ENCODE data around the gene ISYNA1.

The ISYNA1 gene

DNA sequence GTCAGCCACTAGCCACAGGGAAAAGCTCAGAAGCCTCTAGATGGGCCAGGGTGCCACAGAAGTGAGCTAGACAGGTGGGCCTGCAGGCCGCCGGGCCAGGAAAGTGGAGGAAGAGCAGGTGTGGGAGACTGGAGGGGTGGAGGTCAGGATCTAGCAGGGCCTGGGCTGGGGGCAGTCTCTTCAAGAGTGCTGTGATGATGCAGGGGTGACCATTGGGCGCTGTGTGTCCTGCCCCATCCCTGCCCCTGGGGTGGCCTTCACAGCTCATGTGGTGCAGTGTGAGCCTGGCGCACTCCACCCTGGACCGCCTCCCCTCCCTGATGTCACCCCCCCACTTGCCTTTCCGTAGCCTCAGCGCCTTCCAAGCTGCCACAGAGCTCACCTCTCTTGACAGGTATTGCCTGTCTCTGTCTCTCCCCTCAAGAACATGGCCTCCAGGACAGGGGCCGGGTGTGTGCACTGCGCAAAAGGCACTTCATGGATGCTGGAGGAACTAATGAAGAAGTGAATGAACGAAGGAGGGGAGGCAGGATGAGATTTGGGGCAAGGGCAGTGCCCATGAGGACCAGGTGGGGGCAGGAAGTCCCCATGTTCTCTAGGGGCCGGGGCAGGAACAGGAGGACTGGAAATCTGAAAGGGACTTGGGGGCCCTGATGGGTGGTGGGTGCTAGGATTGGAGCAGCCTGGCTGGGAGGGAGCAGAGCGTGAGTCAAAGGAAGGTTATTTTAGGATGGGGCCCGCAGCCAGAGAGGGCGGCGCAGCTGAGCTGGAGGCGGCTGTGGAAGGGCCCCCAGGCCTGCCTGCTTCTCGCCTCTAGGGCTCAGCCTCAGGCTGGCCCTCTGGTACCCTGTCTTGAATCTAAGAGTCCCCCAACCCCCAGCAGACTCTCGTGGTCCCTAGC lies 12.2 kb downstream of the ISYNA1 start:
- TF ChIP-seq, protein P1, sequence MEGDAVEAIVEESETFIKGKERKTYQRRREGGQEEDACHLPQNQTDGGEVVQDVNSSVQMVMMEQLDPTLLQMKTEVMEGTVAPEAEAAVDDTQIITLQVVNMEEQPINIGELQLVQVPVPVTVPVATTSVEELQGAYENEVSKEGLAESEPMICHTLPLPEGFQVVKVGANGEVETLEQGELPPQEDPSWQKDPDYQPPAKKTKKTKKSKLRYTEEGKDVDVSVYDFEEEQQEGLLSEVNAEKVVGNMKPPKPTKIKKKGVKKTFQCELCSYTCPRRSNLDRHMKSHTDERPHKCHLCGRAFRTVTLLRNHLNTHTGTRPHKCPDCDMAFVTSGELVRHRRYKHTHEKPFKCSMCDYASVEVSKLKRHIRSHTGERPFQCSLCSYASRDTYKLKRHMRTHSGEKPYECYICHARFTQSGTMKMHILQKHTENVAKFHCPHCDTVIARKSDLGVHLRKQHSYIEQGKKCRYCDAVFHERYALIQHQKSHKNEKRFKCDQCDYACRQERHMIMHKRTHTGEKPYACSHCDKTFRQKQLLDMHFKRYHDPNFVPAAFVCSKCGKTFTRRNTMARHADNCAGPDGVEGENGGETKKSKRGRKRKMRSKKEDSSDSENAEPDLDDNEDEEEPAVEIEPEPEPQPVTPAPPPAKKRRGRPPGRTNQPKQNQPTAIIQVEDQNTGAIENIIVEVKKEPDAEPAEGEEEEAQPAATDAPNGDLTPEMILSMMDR (IDR thresholded peaks at IDR 0.05; ENCODE audit: low read depth, low read length, missing control alignments): peak; percentile 23
- in situ Hi-C loops (cut with HindIII; ENCODE audit: low pct_ligation_motif_present, low sequenced_read_pairs): no loop called here
- Histone ChIP-seq H3K4me3 (ENCODE audit: low read depth, low read length) (no peak overlapping the region), H3K36me3 (replicated peaks) (peaks cover 5% of the 10 kb centered on the region), H3K27ac (peak overlapping the region; percentile 4), H3K27me3 (replicated peaks) (no peaks in the 10 kb centered on the region)
- peak; percentile 52 for DNase-seq

DNA sequence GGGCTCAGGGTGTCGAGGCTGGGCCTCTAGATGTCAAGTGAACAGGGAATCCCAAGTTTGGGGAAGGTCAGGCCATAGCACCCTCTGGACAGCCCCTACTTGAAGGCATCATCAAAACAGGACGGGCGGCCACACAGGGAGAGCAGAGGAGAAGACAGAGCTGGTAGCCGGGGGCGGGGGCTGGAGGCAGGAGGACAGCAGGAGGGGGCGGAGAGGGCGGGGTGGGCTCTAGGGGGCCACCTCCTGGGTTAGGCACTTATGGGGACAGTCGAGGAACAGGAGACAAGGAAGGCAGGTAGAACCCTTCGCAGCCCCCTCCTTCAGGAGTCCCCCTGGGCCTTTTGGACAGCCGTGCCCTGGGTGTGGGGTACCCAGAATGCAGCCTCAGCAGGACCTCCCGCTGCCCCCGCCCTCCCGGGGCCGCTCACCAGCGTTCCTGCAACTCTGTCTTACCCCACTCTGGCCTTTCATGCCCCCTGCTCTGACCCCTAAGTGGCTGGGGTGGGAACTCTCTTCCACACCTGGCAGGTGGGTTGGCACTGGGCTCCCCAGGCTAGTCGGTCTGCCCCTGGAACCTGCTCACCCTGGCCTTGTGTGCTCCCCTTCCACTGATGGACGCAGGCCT lies 12.9 kb downstream of the ISYNA1 start:
- DNase-seq: no peak
- TF ChIP-seq, protein P1 (IDR thresholded peaks at IDR 0.05; ENCODE audit: low read depth, low read length, missing control alignments): no peak
- Histone ChIP-seq H3K27me3 (replicated peaks) (no peaks in the 10 kb centered on the region), H3K36me3 (replicated peaks) (peaks cover 5% of the 10 kb centered on the region), H3K27ac (no peak overlapping the region), H3K4me3 (ENCODE audit: low read depth, low read length) (no peak overlapping the region)
- in situ Hi-C loops (cut with HindIII; ENCODE audit: low pct_ligation_motif_present, low sequenced_read_pairs): no loop called here

DNA sequence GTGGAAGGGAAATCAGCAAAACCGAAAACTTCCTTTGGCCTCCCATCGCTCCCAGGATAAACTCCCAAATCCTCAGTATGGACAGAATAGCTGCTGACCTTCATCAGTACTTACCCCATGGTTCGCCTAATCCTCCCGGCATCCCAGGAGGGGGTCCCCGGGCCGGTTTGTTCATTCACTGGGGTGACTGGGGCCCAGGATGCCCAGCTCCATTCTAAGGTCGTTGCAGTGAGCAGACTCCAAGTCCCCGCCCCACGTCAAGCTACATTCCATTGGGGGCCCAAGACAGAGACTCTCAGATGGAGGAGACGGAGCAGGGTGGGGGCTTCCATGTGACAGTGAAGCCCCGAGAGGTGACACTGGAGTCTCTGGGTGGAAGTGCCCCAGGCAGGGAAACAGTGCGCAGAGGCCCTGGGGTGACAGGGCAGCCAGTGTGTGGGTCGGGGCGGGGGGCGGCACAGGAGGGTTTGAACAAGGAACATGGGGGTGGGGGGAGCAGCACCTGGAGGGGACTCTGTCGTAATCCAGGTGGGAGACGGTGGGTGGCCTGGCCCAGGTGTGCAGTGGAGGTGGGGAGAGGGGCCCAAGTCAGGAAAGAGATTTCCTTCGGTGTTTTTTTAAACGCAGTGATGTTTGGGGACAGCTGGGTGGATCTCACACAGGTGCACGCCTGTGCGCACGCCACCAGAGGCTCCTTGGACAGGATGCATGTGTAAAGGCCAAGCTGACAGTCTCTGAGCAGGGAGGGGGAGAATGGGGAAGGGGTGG lies 13.6 kb downstream of the ISYNA1 start:
- in situ Hi-C loops (cut with HindIII; ENCODE audit: low pct_ligation_motif_present, low sequenced_read_pairs): no loop called here
- no peaks in the 10 kb centered on the region for H3K27me3 ChIP-seq (replicated peaks)
- no peak for DNase-seq
- H3K4me3 ChIP-seq (ENCODE audit: low read depth, low read length): no peak overlapping the region
- H3K36me3 ChIP-seq (replicated peaks): peaks cover 5% of the 10 kb centered on the region
- TF ChIP-seq, protein P1 (IDR thresholded peaks at IDR 0.05; ENCODE audit: low read depth, low read length, missing control alignments): no peak
- H3K27ac ChIP-seq: no peak overlapping the region

DNA sequence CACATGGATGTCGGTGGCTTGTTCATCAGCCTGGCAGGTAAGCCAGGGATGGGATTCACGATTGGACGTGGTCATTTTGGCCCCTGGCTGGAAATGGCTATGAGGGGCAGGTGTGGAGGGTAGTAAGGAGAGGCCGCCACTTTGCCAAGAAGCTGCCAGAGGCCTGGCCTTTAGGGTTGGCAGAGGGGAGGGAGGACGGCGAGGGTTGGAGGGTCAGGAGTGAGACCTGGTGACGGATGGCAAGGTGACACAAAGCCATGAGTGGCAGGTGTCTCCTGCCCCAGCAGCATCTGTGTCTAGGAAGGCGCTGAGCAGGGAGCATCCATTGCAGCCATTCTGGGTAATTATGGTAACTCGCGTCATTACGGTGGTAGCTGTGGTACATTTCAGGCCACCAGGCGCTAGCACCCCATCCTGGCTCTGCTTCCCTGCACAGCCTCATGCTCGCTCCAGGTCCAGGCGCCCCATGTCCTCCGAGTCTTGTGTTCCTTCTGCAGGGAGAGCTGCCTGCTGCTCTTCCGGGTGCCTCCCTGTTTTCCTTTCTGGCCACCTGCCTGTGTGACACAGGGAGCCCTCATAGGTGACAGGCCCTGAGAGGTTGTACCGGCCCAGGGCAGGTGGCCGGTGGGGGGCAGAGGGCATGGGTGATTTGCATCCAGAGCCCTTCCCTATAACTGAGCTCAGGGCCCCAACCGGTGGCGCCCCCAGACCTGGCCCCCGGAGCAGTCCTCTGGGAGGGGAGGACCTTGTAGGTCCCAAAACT lies 14.5 kb downstream of the ISYNA1 start:
- H3K27ac ChIP-seq: no peak overlapping the region
- TF ChIP-seq, protein P1 (IDR thresholded peaks at IDR 0.05; ENCODE audit: low read depth, low read length, missing control alignments): no peak

DNA sequence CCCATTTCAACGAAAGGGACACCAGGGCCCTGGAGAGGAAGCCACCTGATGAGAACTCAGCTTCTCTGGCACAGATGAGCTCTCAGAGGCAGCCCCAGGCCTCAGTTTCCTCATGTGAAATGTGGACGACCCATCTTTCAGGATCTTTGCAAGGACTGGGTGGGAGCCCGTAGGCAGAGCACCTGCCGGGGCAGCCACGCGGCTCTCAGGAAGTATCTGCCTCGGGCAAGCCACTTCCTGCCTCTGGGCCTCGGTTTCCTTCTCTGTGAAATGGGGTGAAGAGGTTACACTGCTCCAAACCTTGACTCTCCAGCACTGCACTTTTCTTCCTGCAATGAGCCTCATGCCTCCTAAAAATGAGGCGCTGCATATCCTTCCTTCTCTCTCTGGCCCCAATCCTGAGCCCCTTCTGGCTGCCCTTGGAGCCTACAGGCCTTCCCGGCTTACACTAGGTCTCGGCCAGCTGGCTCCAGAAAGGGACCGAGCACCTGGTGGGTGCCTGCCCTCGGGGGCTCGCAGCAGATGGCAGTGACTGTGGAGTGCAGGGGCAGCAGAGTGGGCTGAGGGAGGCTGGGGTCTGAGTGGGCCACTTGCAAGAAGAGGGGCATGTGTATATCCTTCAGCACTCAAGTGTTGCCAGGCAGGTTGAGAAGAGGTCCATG lies 15.3 kb downstream of the ISYNA1 start:
- in situ Hi-C loops (cut with HindIII; ENCODE audit: low pct_ligation_motif_present, low sequenced_read_pairs): no loop called here
- DNase-seq: no peak
- Histone ChIP-seq H3K27ac (no peak overlapping the region), H3K27me3 (replicated peaks) (no peaks in the 10 kb centered on the region), H3K4me3 (ENCODE audit: low read depth, low read length) (no peak overlapping the region), H3K36me3 (replicated peaks) (peaks cover 5% of the 10 kb centered on the region)
- TF ChIP-seq, protein P1 (IDR thresholded peaks at IDR 0.05; ENCODE audit: low read depth, low read length, missing control alignments): no peak

More for the DNA sequence above, 14.5 kb downstream of the ISYNA1 start:
- H3K27me3 ChIP-seq (replicated peaks): no peaks in the 10 kb centered on the region
- peaks cover 5% of the 10 kb centered on the region for H3K36me3 ChIP-seq (replicated peaks)
- no peak overlapping the region for H3K4me3 ChIP-seq (ENCODE audit: low read depth, low read length)
- DNase-seq: no peak
- in situ Hi-C loops (cut with HindIII; ENCODE audit: low pct_ligation_motif_present, low sequenced_read_pairs): no loop called here

Measured in brain microvascular endothelial cell (primary cell).